ENCODE data around the gene CCDC82.

The CCDC82 gene

GRCh38 chr11:96326959-96327358, 62.8 kb downstream of the CCDC82 start:
- TF ChIP-seq GATA3 (IDR thresholded peaks at IDR 0.05; ENCODE audit: low read depth, low read length) (no peak), GATA2 (IDR thresholded peaks at IDR 0.05; ENCODE audit: low read depth, low read length) (no peak)

- TF ChIP-seq GATA2 (IDR thresholded peaks at IDR 0.05; ENCODE audit: low read depth, low read length) (no peak), GATA3 (IDR thresholded peaks at IDR 0.05; ENCODE audit: low read depth, low read length) (no peak)
Measured at GRCh38 chr11:96324912-96325311, 64.8 kb downstream of the CCDC82 start.

- no peak for TF ChIP-seq GATA3 (IDR thresholded peaks at IDR 0.05; ENCODE audit: low read depth, low read length)
- no peak for TF ChIP-seq GATA2 (IDR thresholded peaks at IDR 0.05; ENCODE audit: low read depth, low read length)
Measured at GRCh38 chr11:96323642-96323985, 66.1 kb downstream of the CCDC82 start.

- TF ChIP-seq GATA2 (IDR thresholded peaks at IDR 0.05; ENCODE audit: low read depth, low read length): no peak
- TF ChIP-seq GATA3 (IDR thresholded peaks at IDR 0.05; ENCODE audit: low read depth, low read length): no peak
Measured at GRCh38 chr11:96322775-96323641, 66.7 kb downstream of the CCDC82 start.

GRCh38 chr11:96321091-96321490, 68.6 kb downstream of the CCDC82 start:
- TF ChIP-seq GATA3 (IDR thresholded peaks at IDR 0.05; ENCODE audit: low read depth, low read length) (no peak), GATA2 (IDR thresholded peaks at IDR 0.05; ENCODE audit: low read depth, low read length) (no peak)

GRCh38 chr11:96319898-96320656, 69.6 kb downstream of the CCDC82 start:
- TF ChIP-seq GATA3 (IDR thresholded peaks at IDR 0.05; ENCODE audit: low read depth, low read length) (no peak), GATA2 (IDR thresholded peaks at IDR 0.05; ENCODE audit: low read depth, low read length) (no peak)

- TF ChIP-seq GATA3 (IDR thresholded peaks at IDR 0.05; ENCODE audit: low read depth, low read length): no peak
- TF ChIP-seq GATA2 (IDR thresholded peaks at IDR 0.05; ENCODE audit: low read depth, low read length): no peak
Measured at GRCh38 chr11:96318850-96319249, 70.9 kb downstream of the CCDC82 start.

- no peak for TF ChIP-seq GATA2 (IDR thresholded peaks at IDR 0.05; ENCODE audit: low read depth, low read length)
- no peak for TF ChIP-seq GATA3 (IDR thresholded peaks at IDR 0.05; ENCODE audit: low read depth, low read length)
Measured at GRCh38 chr11:96318399-96318798, 71.3 kb downstream of the CCDC82 start.

- TF ChIP-seq GATA2 (IDR thresholded peaks at IDR 0.05; ENCODE audit: low read depth, low read length) (no peak), GATA3 (IDR thresholded peaks at IDR 0.05; ENCODE audit: low read depth, low read length) (no peak)
Measured at GRCh38 chr11:96317985-96318384, 71.7 kb downstream of the CCDC82 start.

- no peak for TF ChIP-seq GATA2 (IDR thresholded peaks at IDR 0.05; ENCODE audit: low read depth, low read length)
- no peak for TF ChIP-seq GATA3 (IDR thresholded peaks at IDR 0.05; ENCODE audit: low read depth, low read length)
Measured at GRCh38 chr11:96317571-96317970, 72.1 kb downstream of the CCDC82 start.

- TF ChIP-seq GATA2 (IDR thresholded peaks at IDR 0.05; ENCODE audit: low read depth, low read length): no peak
- no peak for TF ChIP-seq GATA3 (IDR thresholded peaks at IDR 0.05; ENCODE audit: low read depth, low read length)
Measured at GRCh38 chr11:96316869-96317268, 72.8 kb downstream of the CCDC82 start.

GRCh38 chr11:96315476-96315875, 74.2 kb downstream of the CCDC82 start:
- TF ChIP-seq GATA2 (IDR thresholded peaks at IDR 0.05; ENCODE audit: low read depth, low read length): no peak
- TF ChIP-seq GATA3 (IDR thresholded peaks at IDR 0.05; ENCODE audit: low read depth, low read length): no peak

GRCh38 chr11:96314326-96315020, 75.2 kb downstream of the CCDC82 start:
- TF ChIP-seq GATA3 (IDR thresholded peaks at IDR 0.05; ENCODE audit: low read depth, low read length): no peak
- no peak for TF ChIP-seq GATA2 (IDR thresholded peaks at IDR 0.05; ENCODE audit: low read depth, low read length)

GRCh38 chr11:96313163-96313562, 76.5 kb downstream of the CCDC82 start:
- TF ChIP-seq GATA3 (IDR thresholded peaks at IDR 0.05; ENCODE audit: low read depth, low read length): no peak
- TF ChIP-seq GATA2 (IDR thresholded peaks at IDR 0.05; ENCODE audit: low read depth, low read length): no peak

All from SH-SY5Y (cell line).